ENCODE data around the gene PDSS2. TPM values are rescaled to one million over a fixed set of nuclear protein-coding genes. Genes with fewer than 3 reads are reported as not detected.
A peak's percentile ranks its signal among the peaks of the same experiment; 100 is the strongest.

The PDSS2 gene
- total RNA-seq, 4 donors from 2014 or later: 2.3 to 16.9 (median 10.7) TPM

DNA sequence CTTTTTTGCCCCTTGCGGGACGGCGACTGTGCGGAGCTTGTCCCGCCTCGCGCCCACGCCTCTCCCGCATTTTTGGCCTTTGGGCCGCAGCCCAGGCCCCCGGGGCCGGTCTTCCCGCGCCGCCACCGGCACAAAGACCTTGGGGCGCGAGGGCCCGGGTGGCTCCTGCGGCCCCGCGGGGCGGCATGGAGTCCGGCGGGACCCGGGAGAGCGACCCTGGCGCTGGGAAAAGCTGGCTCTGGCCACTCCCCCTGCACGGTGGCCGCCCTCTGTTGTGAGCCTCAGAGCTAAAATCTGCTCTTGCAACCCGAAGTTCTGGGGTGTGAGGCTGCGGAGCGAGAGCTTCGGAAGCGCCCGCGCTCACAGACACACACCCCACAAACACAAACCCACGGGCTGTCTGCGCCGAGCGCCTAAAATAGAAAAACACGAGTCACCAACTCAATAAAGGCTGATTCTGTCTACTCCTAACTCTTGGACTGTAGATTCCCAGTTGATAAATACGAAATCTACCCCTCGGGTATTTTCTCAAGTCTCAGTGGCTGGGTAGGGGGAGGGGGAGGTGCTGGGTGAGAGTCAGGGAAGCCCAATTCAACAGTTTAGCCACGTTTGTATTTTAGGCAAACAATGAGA lies 343.6 kb downstream of the PDSS2 start:
- TF ChIP-seq POLR2A (IDR thresholded peaks at IDR 0.05): no peak
- TF ChIP-seq, protein P1, sequence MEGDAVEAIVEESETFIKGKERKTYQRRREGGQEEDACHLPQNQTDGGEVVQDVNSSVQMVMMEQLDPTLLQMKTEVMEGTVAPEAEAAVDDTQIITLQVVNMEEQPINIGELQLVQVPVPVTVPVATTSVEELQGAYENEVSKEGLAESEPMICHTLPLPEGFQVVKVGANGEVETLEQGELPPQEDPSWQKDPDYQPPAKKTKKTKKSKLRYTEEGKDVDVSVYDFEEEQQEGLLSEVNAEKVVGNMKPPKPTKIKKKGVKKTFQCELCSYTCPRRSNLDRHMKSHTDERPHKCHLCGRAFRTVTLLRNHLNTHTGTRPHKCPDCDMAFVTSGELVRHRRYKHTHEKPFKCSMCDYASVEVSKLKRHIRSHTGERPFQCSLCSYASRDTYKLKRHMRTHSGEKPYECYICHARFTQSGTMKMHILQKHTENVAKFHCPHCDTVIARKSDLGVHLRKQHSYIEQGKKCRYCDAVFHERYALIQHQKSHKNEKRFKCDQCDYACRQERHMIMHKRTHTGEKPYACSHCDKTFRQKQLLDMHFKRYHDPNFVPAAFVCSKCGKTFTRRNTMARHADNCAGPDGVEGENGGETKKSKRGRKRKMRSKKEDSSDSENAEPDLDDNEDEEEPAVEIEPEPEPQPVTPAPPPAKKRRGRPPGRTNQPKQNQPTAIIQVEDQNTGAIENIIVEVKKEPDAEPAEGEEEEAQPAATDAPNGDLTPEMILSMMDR (IDR thresholded peaks at IDR 0.05): no peak
- peak in 1 of 2 donors; percentile 20 for DNase-seq
- Histone ChIP-seq H3K4me1 (peaks cover 0 to 15% of the 10 kb centered on the region in 2 donors), H3K4me3 (peak overlapping the region; percentile 41 to 80), H3K27me3 (no peaks in the 10 kb centered on the region), H3K27ac (peak overlapping the region; percentile 41 to 45), H3K9me3 (no peaks in the 10 kb centered on the region), H3K36me3 (no peaks in the 10 kb centered on the region)
- intact Hi-C loops (cut with DNase I; ENCODE audit: low total_unique reads): no loop called here

DNA sequence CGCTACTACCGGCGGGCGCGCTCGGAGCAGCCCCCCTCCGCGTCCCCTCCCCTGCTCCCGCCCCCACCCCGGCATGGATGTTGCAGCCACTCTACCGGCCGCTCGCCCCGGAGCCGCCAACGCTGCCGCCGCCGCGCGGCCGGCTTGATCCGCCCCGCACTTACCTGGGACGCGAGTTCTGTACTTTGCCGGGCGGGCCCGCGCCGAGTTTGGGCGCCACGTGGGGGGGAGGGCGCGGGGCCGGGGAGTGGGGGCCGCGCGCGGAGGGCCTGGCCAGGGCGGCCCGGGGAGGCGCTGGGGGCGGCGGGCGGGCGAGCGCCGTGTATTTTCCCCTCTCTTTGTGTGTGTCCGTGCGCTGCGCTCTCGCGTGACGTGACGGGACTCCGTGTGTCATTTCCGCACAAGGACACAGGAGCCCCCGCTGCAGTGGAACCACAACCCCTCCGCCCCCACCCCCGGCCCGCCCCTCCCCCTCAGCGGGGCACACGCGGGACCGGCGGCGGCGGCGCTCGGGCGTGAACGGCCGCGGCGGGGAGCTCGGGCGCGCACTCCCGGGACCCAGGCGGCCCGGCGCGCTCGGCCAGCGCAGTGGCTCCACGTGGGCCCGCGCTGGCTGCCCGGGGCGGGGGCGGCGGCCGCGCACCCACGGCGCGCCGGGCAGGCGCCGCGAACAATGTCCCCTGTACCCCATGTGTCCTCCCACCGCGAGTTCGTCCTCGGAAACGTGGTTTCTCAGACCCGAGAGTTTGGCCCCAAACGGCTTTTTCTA lies 344.3 kb downstream of the PDSS2 start, which contains the start of gene BEND3:
Gene BEND3 (minus strand): TSS at position 590 of the 769 bp plus-strand sequence. CDS start 16,230 bp downstream, outside the sequence.
- no peaks in the 10 kb centered on the region for H3K9me3 ChIP-seq
- TF ChIP-seq, protein P1 (IDR thresholded peaks at IDR 0.05): no peak
- no peak for TF ChIP-seq POLR2A (IDR thresholded peaks at IDR 0.05)
- peak in 1 of 2 donors; percentile 41 for DNase-seq
- peaks cover 0 to 15% of the 10 kb centered on the region in 2 donors for H3K4me1 ChIP-seq
- H3K36me3 ChIP-seq: no peaks in the 10 kb centered on the region
- peak within 1 kb of the TSS; percentile 41 to 80 for H3K4me3 ChIP-seq
- intact Hi-C loops (cut with DNase I; ENCODE audit: low total_unique reads): no loop called here
- H3K27me3 ChIP-seq: no peaks in the 10 kb centered on the region
- H3K27ac ChIP-seq: peak within 1 kb of the TSS; percentile 69 to 74

DNA sequence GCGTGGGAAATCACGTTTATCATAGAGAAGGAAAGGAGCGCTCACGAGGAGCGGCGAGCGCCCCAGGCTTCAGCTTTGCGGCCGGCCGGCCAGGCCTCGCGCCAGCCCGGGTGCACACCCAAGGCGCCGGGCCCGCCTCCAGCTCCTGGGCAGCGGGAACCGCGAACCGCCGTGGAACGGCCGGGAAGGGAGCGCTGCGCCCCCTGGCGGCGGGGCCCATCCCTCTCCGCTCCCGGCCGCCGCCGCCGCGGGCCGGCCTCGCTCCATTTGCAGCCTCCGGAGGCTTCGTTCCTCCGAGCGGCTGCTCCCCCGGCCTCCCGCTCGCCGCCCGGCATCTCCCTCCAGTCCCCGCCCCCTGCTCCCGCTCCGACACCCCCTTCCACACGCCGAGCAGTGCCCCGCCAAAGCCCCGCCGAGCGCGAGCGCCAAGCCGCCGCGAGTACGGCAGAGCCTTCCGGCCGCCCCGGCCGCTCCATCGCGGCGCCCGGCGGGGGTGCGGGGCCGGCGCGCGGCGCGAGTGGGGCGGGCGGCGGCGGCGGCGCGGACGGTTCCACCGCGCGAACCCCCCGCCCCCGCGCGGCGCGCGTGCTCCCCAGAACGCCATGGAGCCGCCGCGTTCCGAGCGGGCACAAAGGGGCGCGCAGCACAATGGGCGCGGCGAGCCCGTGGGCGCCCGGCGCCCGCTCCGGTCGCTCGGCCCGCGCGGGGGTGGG lies 345.0 kb downstream of the PDSS2 start:
- DNase-seq: peak; percentile 74 to 85
- no peaks in the 10 kb centered on the region for H3K36me3 ChIP-seq
- peak overlapping the region; percentile 41 to 80 for H3K4me3 ChIP-seq
- intact Hi-C loops (cut with DNase I; ENCODE audit: low total_unique reads): no loop called here
- TF ChIP-seq, protein P1 (IDR thresholded peaks at IDR 0.05): peak; percentile 59 to 95 (median 86)
- peak in 1 of 2 donors; percentile 16 for TF ChIP-seq POLR2A (IDR thresholded peaks at IDR 0.05)
- H3K27me3 ChIP-seq: no peaks in the 10 kb centered on the region
- H3K27ac ChIP-seq: peak overlapping the region; percentile 69 to 74
- peaks cover 0 to 15% of the 10 kb centered on the region in 2 donors for H3K4me1 ChIP-seq
- no peaks in the 10 kb centered on the region for H3K9me3 ChIP-seq

DNA sequence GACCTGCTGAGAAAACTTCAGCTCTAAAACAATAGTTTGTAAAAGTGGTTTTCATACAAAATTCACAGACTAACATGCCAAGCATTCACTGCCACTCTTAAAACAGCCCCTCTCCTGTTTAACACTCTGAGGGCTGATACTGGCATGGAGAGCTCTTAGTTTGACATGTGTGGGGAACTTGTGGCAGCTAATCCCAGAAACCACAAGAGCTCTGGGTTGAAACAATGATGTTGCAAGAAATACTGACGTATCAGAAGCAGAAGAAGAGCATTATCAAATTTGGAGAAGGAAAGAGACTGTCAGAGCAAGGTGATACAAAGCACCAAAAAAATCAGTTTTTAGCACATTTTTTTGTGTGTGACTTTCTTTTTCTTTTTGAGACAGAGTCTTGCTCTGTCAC lies 349.2 kb downstream of the PDSS2 start:
- Histone ChIP-seq H3K4me3 (no peak overlapping the region), H3K9me3 (no peaks in the 10 kb centered on the region), H3K36me3 (no peaks in the 10 kb centered on the region), H3K27ac (no peak overlapping the region), H3K27me3 (no peaks in the 10 kb centered on the region), H3K4me1 (peaks cover 0 to 7% of the 10 kb centered on the region in 2 donors)
- no peak for TF ChIP-seq POLR2A (IDR thresholded peaks at IDR 0.05)
- TF ChIP-seq, protein P1 (IDR thresholded peaks at IDR 0.05): no peak
- no peak for DNase-seq
- intact Hi-C loops (cut with DNase I; ENCODE audit: low total_unique reads): no loop called here
